SK-N-SH (cell line): ENCODE data around the gene HNRNPH3. TPM values are rescaled to one million over a fixed set of nuclear protein-coding genes. Genes with fewer than 3 reads are reported as not detected.

ENCODE experiments used
- CTCF ChIA-PET: fragments of 300-600, 350-600 bp; formaldehyde crosslinking; extraction: SDS; loops from one replicate; lab custom pipeline; 2021; lab: Yijun Ruan, JAX
- POLR2A ChIA-PET: fragments of 350-600 bp; sonication (Branson Sonifier 250); formaldehyde crosslinking; extraction: SDS; loops from one replicate; lab custom pipeline; 2020; ENCODE audit warnings: antibody characterized with exemption, inconsistent platforms; lab: Yijun Ruan, JAX
- DNase-seq: peaks from one replicate; pipeline ENCODE4 v3.0.0; 2012
- H2AFZ ChIP-seq: fragments of 200-600 bp; sonication (generic); 2 replicates; pipeline ENCODE4 v1.8.1; 2016; ENCODE audit warnings: antibody characterized with exemption, mild to moderate bottlenecking, low read depth
- H3F3A ChIP-seq: fragments of 200-600 bp; sonication (generic); replicated peaks from 2 replicates; pipeline ENCODE3; 2016; ENCODE audit warnings: antibody characterized with exemption, mild to moderate bottlenecking; ENCODE audit not compliant: insufficient read depth
- H3K27ac ChIP-seq, 2 experiments: fragments of 200-500 bp in 1 of 2; fragments of 200-600 bp in 1 of 2; sonication (Bioruptor generic) in 1 of 2; sonication (generic), shearing (Covaris generic) in 1 of 2; 2 replicates each; pipeline versions ENCODE4 v1.5.1 to v1.6.1; 2014 to 2016; ENCODE audit warnings: low read depth in 2 of 2, inconsistent platforms in 1 of 2, low read length in 1 of 2, mild to moderate bottlenecking in 1 of 2, mixed read lengths in 1 of 2
- H3K27me3 ChIP-seq: fragments of 200-600 bp; sonication (generic), shearing (Covaris generic); 2 replicates; pipeline ENCODE4 v1.6.1; 2016; ENCODE audit warnings: mixed run types; ENCODE audit not compliant: insufficient read depth
- H3K36me3 ChIP-seq, 2 experiments: fragments of 200-500 bp in 1 of 2; fragments of 200-600 bp in 1 of 2; sonication (Bioruptor generic) in 1 of 2; sonication (generic) in 1 of 2; replicated peaks in 1 of 2; 2 replicates each; pipeline versions ENCODE3 to v1.5.1; 2014 to 2016; ENCODE audit warnings: low read length in 1 of 2, mild to moderate bottlenecking in 1 of 2; ENCODE audit not compliant: insufficient read depth in 2 of 2, control insufficient read depth in 1 of 2
- H3K4me1 ChIP-seq, 2 experiments: fragments of 200-500 bp in 1 of 2; fragments of 200-600 bp in 1 of 2; sonication (Bioruptor generic) in 1 of 2; sonication (generic), shearing (Covaris generic) in 1 of 2; 2 replicates each; pipeline versions ENCODE4 v1.5.1 to v1.6.1; 2014 to 2016; ENCODE audit warnings: low read depth in 1 of 2, low read length in 1 of 2, mixed run types in 1 of 2; ENCODE audit not compliant: insufficient read depth in 2 of 2, control insufficient read depth in 1 of 2
- H3K4me2 ChIP-seq: fragments of 200-600 bp; sonication (generic), shearing (Covaris generic); 2 replicates; pipeline ENCODE4 v1.6.1; 2017; ENCODE audit warnings: mixed run types
- H3K4me3 ChIP-seq, 2 experiments: fragments of 200-500 bp in 1 of 2; fragments of 200-600 bp in 1 of 2; sonication (Bioruptor generic) in 1 of 2; sonication (generic), shearing (Covaris generic) in 1 of 2; 2 replicates each; pipeline versions ENCODE4 v1.5.1 to v1.8.1; 2014 to 2016; ENCODE audit warnings: low read depth in 2 of 2, inconsistent platforms in 1 of 2, low read length in 1 of 2, mild to moderate bottlenecking in 1 of 2, mixed read lengths in 1 of 2, moderate library complexity in 1 of 2
- H3K79me2 ChIP-seq: fragments of 200-600 bp; sonication (generic); 2 replicates; pipeline ENCODE4 v1.8.1; 2017; ENCODE audit warnings: mild to moderate bottlenecking; ENCODE audit not compliant: insufficient read depth
- H3K9ac ChIP-seq: fragments of 200-600 bp; sonication (generic); 2 replicates; pipeline ENCODE4 v1.6.1; 2017; ENCODE audit warnings: mixed run types
- H3K9me2 ChIP-seq: fragments of 200-600 bp; sonication (generic); 2 replicates; pipeline ENCODE4 v1.6.1; 2017; ENCODE audit warnings: mixed run types
- H3K9me3 ChIP-seq: fragments of 200-600 bp; sonication (generic); 2 replicates; pipeline ENCODE4 v1.6.1; 2017; ENCODE audit warnings: mixed run types, mild to moderate bottlenecking, moderate library complexity
- H4K20me1 ChIP-seq: fragments of 200-600 bp; sonication (generic); 2 replicates; pipeline ENCODE4 v1.6.1; 2017; ENCODE audit warnings: mild to moderate bottlenecking, mixed run types; ENCODE audit not compliant: insufficient read depth
- ELF1 ChIP-seq: IDR thresholded peaks from 2 replicates; pipeline ENCODE4 v1.4.0; 2012
- EP300 ChIP-seq, 2 experiments: IDR thresholded peaks; 2 replicates each; pipeline versions ENCODE4 v1.4.0 to v1.6.1; 2012; ENCODE audit warnings: borderline replicate concordance in 1 of 2, low read depth in 1 of 2, low read length in 1 of 2
- EZH2phosphoT487 ChIP-seq: fragments of 200-600 bp; sonication (generic); IDR thresholded peaks from 2 replicates; pipeline ENCODE4 v1.6.1; 2017; ENCODE audit warnings: low read depth, mixed run types, mild to moderate bottlenecking, antibody characterized with exemption, moderate library complexity, borderline replicate concordance
- FOSL2 ChIP-seq: IDR thresholded peaks from 2 replicates; pipeline ENCODE4 v1.4.0; 2012; ENCODE audit warnings: low read depth, mild to moderate bottlenecking, moderate library complexity, borderline replicate concordance
- MEF2A ChIP-seq: IDR thresholded peaks from 2 replicates; pipeline ENCODE4 v1.4.0; 2012; ENCODE audit warnings: low read depth, borderline replicate concordance
- PBX3 ChIP-seq: IDR thresholded peaks from 2 replicates; pipeline ENCODE4; 2012
- RAD21 ChIP-seq: IDR thresholded peaks from 2 replicates; pipeline ENCODE4 v1.6.1; 2012; ENCODE audit warnings: mild to moderate bottlenecking, low read length
- RXRA ChIP-seq: IDR thresholded peaks from 2 replicates; pipeline ENCODE4 v1.4.0; 2012; ENCODE audit warnings: low read depth, mild to moderate bottlenecking, borderline replicate concordance
- SIN3A ChIP-seq: IDR thresholded peaks from 2 replicates; pipeline ENCODE4 v1.6.1; 2012; ENCODE audit warnings: low read depth, mild to moderate bottlenecking, low read length, moderate library complexity, borderline replicate concordance
- TAF1 ChIP-seq: IDR thresholded peaks from 2 replicates; pipeline ENCODE4 v1.6.1; 2012; ENCODE audit warnings: low read depth, mild to moderate bottlenecking, low read length, moderate library complexity, borderline replicate concordance
- TCF12 ChIP-seq: IDR thresholded peaks from 2 replicates; pipeline ENCODE4 v1.4.0; 2012
- WGBS: methylation state at CpG from one replicate; pipeline ENCODE4 v1.1.6; 2017; ENCODE audit warnings: low lambda C conversion rate; 5-methylcytosine and 5-hydroxymethylcytosine counted together
- polyA plus RNA-seq, 3 experiments: library from polyadenylated mRNA; depleted of rRNA; stranded (reverse); fragments of >200 nt; gene quantifications; 2 replicates each; pipeline ENCODE4 v1.2.3, GENCODE V29; 2012
- TF ChIP-seq, protein P1 (sequence below): fragments of 150-350 bp; IDR thresholded peaks from 2 replicates; pipeline ENCODE4 v1.6.1; 2017; ENCODE audit warnings: antibody characterized with exemption, low read length, low read depth, borderline replicate concordance

The HNRNPH3 gene
- polyA plus RNA-seq, 1 of the 3 experiments (the other 2 are of a cell fraction): 73.0 TPM

- H3K4me3 ChIP-seq: no peak overlapping the region
- H3K9ac ChIP-seq: no peak overlapping the region
- no peak overlapping the region for H2AFZ ChIP-seq
- H3K36me3 ChIP-seq: no peaks in the 10 kb centered on the region
- H3K27ac ChIP-seq: no peak overlapping the region
- no peaks in the 10 kb centered on the region for H3K27me3 ChIP-seq
- no peaks in the 10 kb centered on the region for H3K4me1 ChIP-seq
- POLR2A ChIA-PET: no interaction called here
- H3F3A ChIP-seq: no peaks in the 10 kb centered on the region
- no peak for DNase-seq
- WGBS: 92% methylated on average over 4 of the region's 4 CpGs
- H3K4me2 ChIP-seq: no peak overlapping the region
- no peaks in the 10 kb centered on the region for H3K79me2 ChIP-seq
- no peaks in the 10 kb centered on the region for H3K9me3 ChIP-seq
- TF ChIP-seq EP300 (IDR thresholded peaks at IDR 0.05; ENCODE audit: borderline replicate concordance in 1 of 2, low read depth in 1 of 2, low read length in 1 of 2) (no peak), FOSL2 (no peak), ELF1 (no peak), RAD21 (no peak), TAF1 (no peak)
- TF ChIP-seq, protein P1, sequence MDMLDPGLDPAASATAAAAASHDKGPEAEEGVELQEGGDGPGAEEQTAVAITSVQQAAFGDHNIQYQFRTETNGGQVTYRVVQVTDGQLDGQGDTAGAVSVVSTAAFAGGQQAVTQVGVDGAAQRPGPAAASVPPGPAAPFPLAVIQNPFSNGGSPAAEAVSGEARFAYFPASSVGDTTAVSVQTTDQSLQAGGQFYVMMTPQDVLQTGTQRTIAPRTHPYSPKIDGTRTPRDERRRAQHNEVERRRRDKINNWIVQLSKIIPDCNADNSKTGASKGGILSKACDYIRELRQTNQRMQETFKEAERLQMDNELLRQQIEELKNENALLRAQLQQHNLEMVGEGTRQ: no peak
- TF ChIP-seq, all 33 proteins: peak for 0
- no peaks in the 10 kb centered on the region for H4K20me1 ChIP-seq
- CTCF ChIA-PET: interaction anchor here (2.0 to 2.9 kb wide), 2 partner anchors 13 to 76 kb away, joined by 10 to 14 read pairs; no protein-coding TSS in a partner anchor
- H3K9me2 ChIP-seq: no peaks in the 10 kb centered on the region
These were observed 43.1 kb upstream of the HNRNPH3 start for GRCh38 chr10:68288717-68289116.

DNA sequence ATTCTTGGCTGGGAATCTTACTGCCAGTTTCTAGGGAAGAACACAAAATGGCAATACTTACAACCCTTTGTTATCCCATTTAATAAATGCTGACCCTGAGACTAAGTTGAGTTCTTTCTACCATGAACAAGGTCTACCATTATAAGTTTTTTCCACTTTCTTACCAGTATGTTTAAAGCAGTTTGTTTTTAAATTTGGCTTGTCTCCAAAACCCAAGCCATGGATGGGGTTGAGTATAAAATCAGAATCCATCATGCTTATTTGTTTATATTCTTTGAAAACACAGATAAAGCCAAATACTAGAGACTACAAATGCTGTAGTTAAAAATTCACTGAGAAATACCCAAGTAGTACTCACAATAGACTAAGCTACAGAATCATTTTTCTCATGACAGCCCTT is 41.1 kb upstream of the HNRNPH3 start:
- H3K4me3 ChIP-seq: no peak overlapping the region
- H3K9me2 ChIP-seq: no peaks in the 10 kb centered on the region
- no peaks in the 10 kb centered on the region for H3K27me3 ChIP-seq
- no peaks in the 10 kb centered on the region for H3K9me3 ChIP-seq
- no peak overlapping the region for H3K4me2 ChIP-seq
- H4K20me1 ChIP-seq: no peaks in the 10 kb centered on the region
- TF ChIP-seq TAF1 (no peak), RAD21 (no peak), PBX3 (no peak), TCF12 (no peak), SIN3A (no peak), EZH2phosphoT487 (no peak), RXRA (no peak), MEF2A (no peak)
- TF ChIP-seq, protein P1: no peak
- no peak for DNase-seq
- no peak overlapping the region for H3K9ac ChIP-seq
- no peaks in the 10 kb centered on the region for H3K4me1 ChIP-seq
- no peak overlapping the region for H3K27ac ChIP-seq
- no peak overlapping the region for H2AFZ ChIP-seq
- ChIA-PET CTCF (interaction anchor here (1.2 kb wide), 1 partner anchor 16 kb away, joined by 3 read pairs; no protein-coding TSS in a partner anchor), POLR2A (no interaction called here)
- H3K79me2 ChIP-seq: no peaks in the 10 kb centered on the region
- H3K36me3 ChIP-seq: no peaks in the 10 kb centered on the region
- H3F3A ChIP-seq: no peaks in the 10 kb centered on the region
